ENCODE measurements around the gene B3GALT4. TPM values are rescaled to one million over a fixed set of nuclear protein-coding genes. Genes with fewer than 3 reads are reported as not detected.

Gene B3GALT4
- total and polyA plus RNA-seq, 12 donors, result 2.6 to 23.7 (median 13.7) TPM

DNA sequence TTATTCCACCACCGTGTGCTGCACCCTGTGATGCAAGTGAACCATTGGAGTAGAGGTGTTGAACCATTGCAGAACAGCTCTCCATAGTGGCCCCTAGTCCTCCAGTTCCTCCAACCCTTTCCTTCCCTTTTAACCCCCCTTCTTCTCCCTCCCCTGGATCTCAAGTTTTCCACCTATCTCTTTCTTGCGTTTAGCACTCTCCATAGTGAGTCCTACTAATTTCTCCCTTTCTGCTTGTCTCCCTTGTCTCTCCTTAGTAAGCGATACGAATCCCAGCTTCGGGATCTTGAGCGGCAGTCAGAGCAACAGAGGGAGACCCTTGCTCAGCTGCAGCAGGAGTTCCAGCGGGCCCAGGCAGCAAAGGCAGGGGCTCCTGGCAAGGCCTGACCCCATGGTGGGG, 13.5 kb downstream of the B3GALT4 start:
- intact Hi-C loops (cut with DNase I), result no loop called here
- no peak for TF ChIP-seq POLR2A (IDR thresholded peaks at IDR 0.05)
- TF ChIP-seq, protein P1, sequence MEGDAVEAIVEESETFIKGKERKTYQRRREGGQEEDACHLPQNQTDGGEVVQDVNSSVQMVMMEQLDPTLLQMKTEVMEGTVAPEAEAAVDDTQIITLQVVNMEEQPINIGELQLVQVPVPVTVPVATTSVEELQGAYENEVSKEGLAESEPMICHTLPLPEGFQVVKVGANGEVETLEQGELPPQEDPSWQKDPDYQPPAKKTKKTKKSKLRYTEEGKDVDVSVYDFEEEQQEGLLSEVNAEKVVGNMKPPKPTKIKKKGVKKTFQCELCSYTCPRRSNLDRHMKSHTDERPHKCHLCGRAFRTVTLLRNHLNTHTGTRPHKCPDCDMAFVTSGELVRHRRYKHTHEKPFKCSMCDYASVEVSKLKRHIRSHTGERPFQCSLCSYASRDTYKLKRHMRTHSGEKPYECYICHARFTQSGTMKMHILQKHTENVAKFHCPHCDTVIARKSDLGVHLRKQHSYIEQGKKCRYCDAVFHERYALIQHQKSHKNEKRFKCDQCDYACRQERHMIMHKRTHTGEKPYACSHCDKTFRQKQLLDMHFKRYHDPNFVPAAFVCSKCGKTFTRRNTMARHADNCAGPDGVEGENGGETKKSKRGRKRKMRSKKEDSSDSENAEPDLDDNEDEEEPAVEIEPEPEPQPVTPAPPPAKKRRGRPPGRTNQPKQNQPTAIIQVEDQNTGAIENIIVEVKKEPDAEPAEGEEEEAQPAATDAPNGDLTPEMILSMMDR (IDR thresholded peaks at IDR 0.05), result no peak
- no peak overlapping the region for H3K4me3 ChIP-seq

GRCh38 chr6:33292996-33293682, 16.2 kb downstream of the B3GALT4 start:
- TF ChIP-seq, protein P1 (IDR thresholded peaks at IDR 0.05), result no peak
- TF ChIP-seq POLR2A (IDR thresholded peaks at IDR 0.05), result no peak
- no peak for DNase-seq

More for the DNA sequence above, 13.5 kb downstream of the B3GALT4 start:
- H3K27me3 ChIP-seq, result no peaks in the 10 kb centered on the region
- no peak for DNase-seq
- no peak overlapping the region for H3K27ac ChIP-seq
- peaks cover 0 to 61% of the 10 kb centered on the region in 2 donors for H3K36me3 ChIP-seq (replicated peaks in 1 of 2)
- peaks cover 5 to 21% of the 10 kb centered on the region in 2 donors for H3K4me1 ChIP-seq (replicated peaks in 1 of 2)
- H3K9me3 ChIP-seq (replicated peaks in 1 of 3), result no peaks in the 10 kb centered on the region
- WGBS, 4 donors, result 65 to 73% (median 71%) methylated on average over 7 of the region's 7 CpGs

DNA sequence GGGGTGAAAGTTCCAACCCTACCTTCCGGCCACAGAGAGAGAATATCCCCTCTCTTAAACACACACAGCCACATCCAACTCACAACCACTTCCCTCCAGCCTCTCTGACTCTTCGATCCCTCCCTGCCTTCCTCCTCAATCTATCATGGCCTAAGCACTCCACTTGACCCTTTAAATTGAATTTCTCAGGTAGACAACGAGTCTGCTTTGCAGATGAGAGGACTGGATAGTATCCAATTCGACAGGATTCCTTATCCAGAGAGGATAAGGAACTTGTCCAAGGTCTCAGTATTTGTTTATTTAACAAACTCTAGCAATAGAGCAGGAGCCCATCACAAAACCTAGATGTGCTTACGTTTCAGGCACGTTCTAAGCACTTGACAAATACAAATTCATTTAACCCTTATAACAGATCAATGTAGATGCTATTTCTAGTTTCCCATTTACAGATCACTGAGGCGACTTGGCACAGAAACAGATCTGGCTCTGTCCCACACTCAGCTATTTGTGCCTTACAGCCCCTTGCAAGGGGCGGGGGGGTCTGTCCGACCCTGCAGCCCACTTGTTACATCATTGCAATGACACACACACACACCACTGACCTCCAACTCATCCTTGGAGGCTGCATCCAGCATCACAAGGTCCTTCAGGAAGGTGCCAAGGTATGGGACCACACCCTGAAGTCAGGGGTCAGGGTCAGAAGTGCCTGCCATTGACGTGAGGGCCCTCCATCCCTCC, 17.3 kb downstream of the B3GALT4 start:
- Histone ChIP-seq H3K36me3 (replicated peaks in 1 of 2) (peaks cover 0 to 53% of the 10 kb centered on the region in 2 donors), H3K4me1 (replicated peaks in 1 of 2) (peaks cover 13 to 21% of the 10 kb centered on the region in 2 donors), H3K27me3 (no peaks in the 10 kb centered on the region), H3K9me3 (replicated peaks in 1 of 3) (no peaks in the 10 kb centered on the region), H3K27ac (no peak overlapping the region), H3K4me3 (no peak overlapping the region)
- intact Hi-C loops (cut with DNase I), result no loop called here
- 62 to 63% (median 62%) methylated on average over 9 to 10 of the region's 10 CpGs for WGBS, 4 donors
- DNase-seq, result no peak
- TF ChIP-seq, protein P1 (IDR thresholded peaks at IDR 0.05), result no peak
- no peak for TF ChIP-seq POLR2A (IDR thresholded peaks at IDR 0.05)

More at GRCh38 chr6:33292996-33293682, 16.2 kb downstream of the B3GALT4 start:
- no peak overlapping the region for H3K4me3 ChIP-seq
- peaks cover 13 to 25% of the 10 kb centered on the region in 2 donors for H3K4me1 ChIP-seq (replicated peaks in 1 of 2)
- H3K27me3 ChIP-seq, result no peaks in the 10 kb centered on the region
- 73 to 85% (median 82%) methylated on average over 13 to 16 of the region's 16 CpGs for WGBS, 4 donors
- peaks cover 0 to 53% of the 10 kb centered on the region in 2 donors for H3K36me3 ChIP-seq (replicated peaks in 1 of 2)
- H3K27ac ChIP-seq, result no peak overlapping the region
- intact Hi-C loops (cut with DNase I), result no loop called here
- no peaks in the 10 kb centered on the region for H3K9me3 ChIP-seq (replicated peaks in 1 of 3)

DNA sequence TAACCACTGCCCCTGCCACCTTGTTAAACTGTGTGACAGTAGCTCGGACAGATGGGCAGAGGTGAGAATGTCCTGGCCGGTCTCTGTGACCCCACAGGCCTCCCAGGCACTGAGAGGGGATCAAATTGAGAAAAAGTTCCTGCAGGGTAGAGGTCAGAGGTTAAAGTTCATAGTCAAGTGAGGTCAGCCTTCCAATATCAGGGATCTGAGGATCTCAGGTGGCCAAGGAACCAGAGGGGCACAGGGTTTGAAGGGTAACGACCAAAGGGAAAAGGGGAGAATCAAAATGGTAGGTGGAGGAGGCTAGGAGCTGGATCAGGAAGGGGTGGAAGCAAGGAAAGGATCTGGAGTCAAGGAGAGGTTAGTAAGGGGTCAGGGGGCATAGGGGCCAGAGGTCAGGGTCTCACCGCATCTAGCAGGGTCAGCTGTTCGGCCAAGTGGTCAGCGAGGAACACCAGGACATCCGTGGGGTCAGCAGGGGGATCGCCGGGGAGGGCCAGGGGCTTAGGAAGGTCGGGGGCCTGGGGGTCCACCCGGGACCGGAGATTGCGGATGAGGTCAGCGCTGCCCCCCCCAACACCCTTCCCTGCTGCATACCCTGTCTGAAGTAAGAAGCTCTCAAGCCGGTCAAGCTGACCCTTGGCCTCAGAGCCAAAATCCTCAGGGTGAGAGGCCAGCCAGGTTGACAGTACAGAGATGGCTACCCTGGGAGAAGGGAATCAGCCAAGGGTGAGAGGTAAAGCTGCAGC, 18.9 kb downstream of the B3GALT4 start:
- no peaks in the 10 kb centered on the region for H3K9me3 ChIP-seq (replicated peaks in 1 of 3)
- no peak overlapping the region for H3K4me3 ChIP-seq
- WGBS, 4 donors, result 85 to 86% (median 85%) methylated on average over 9 to 15 of the region's 15 CpGs
- intact Hi-C loops (cut with DNase I), result no loop called here
- H3K27ac ChIP-seq, result no peak overlapping the region
- DNase-seq, result peak in 1 of 7 donors; percentile 20
- no peaks in the 10 kb centered on the region for H3K27me3 ChIP-seq
- H3K4me1 ChIP-seq (replicated peaks in 1 of 2), result peaks cover 16 to 18% of the 10 kb centered on the region in 2 donors
- TF ChIP-seq, protein P1 (IDR thresholded peaks at IDR 0.05), result no peak
- no peak for TF ChIP-seq POLR2A (IDR thresholded peaks at IDR 0.05)
- H3K36me3 ChIP-seq (replicated peaks in 1 of 2), result peaks cover 0 to 53% of the 10 kb centered on the region in 2 donors

Measured in adrenal gland (tissue), 12 donors.